Cardiac muscle cell (in vitro differentiated cells and primary cell): ENCODE results near the gene DUSP16. TPM values are rescaled to one million over a fixed set of nuclear protein-coding genes. Genes with fewer than 3 reads are reported as not detected.
A peak's percentile ranks its signal among the peaks of the same experiment; 100 is the strongest.
"Not testable (repeated sequence)": the region's sequence is repeated elsewhere in the genome, so short reads cannot be mapped to it uniquely, and the experiment has no call there.

Experiments
- DNase-seq, 2 donors: peaks; one replicate each; pipeline versions ENCODE4 v3.0.0 to v3.0.0-alpha.2; 2010 to 2017; ENCODE audit warnings: low read depth in 1 of 2, low spot score in 1 of 2
- H3K27ac ChIP-seq: fragments of 200-600 bp; sonication (generic); 2 replicates; pipeline ENCODE4 v1.5.1; 2016
- H3K27me3 ChIP-seq: fragments of 200-600 bp; sonication (generic); 2 replicates; pipeline ENCODE4 v1.6.0; 2016; ENCODE audit warnings: control low read depth
- H3K36me3 ChIP-seq: fragments of 200-600 bp; sonication (generic); 2 replicates; pipeline ENCODE4 v1.5.1; 2016; ENCODE audit warnings: control low read depth
- H3K4me1 ChIP-seq: fragments of 200-600 bp; sonication (generic); 2 replicates; pipeline ENCODE4 v1.8.1; 2017; ENCODE audit warnings: low read depth, mild to moderate bottlenecking, mixed run types
- H3K4me3 ChIP-seq: fragments of 200-600 bp; sonication (generic); 2 replicates; pipeline ENCODE4 v1.5.1; 2016; ENCODE audit warnings: mild to moderate bottlenecking
- H3K9me3 ChIP-seq: fragments of 200-600 bp; sonication (generic); 2 replicates; pipeline ENCODE4 v1.5.1; 2017; ENCODE audit warnings: low read depth, mild to moderate bottlenecking, control low read depth
- polyA plus RNA-seq: library from polyadenylated mRNA; unstranded; fragments of >200 nt; fragmentation: Nextera tagmentation; extraction: Ambion mirVana; gene quantifications from 2 replicates; pipeline ENCODE4 v1.2.1, GENCODE V29; 2016
- total RNA-seq: library from RNA; depleted of rRNA; stranded (reverse); fragments of >200 nt; gene quantifications from 2 replicates; pipeline ENCODE4 v1.2.3, GENCODE V29; 2016
- TF ChIP-seq, protein P1 (sequence below): IDR thresholded peaks from 2 replicates; pipeline ENCODE4 v1.5.1; 2012; ENCODE audit warnings: low read depth, mild to moderate bottlenecking, low read length

Gene DUSP16
- total and polyA plus RNA-seq, 2 experiments from 2014 or later, result 5.9 to 28.1 TPM

DNA sequence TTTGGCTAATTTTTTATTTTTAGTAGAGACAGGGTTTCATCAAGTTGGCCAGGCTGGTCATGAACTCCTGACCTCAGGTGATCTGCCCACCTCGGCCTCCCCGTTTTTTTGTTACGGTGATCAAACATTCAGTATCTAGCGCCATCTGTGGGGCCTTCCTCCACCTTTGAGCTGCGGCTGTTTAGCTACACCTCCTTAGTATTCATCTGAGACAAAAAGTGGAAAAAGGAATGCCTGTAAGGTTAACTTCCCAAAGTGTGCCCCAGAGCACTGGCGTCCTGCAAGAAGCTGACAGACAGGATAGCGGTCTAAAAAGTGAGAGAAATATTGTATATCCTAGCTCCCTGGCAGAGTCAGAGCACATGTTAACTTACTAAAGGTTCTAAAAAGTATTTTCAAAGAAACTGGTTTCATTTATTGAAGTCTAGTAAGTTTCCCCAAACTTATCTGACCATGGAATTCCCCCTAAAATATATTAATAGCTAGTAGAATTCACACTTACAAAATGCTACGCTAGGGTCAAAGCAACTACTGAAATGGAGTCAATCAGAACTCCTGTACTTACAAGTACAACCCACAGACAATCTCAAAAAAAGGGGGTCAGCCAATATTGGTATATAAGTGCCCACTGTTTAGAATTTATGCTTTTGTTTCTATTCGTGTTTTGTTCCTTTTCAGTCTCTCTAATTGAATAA, 59.1 kb downstream of the DUSP16 start:
- peak overlapping the region; percentile 13 for H3K27ac ChIP-seq
- no peaks in the 10 kb centered on the region for H3K9me3 ChIP-seq
- H3K27me3 ChIP-seq, result no peaks in the 10 kb centered on the region
- H3K36me3 ChIP-seq, result peaks cover 2% of the 10 kb centered on the region
- H3K4me1 ChIP-seq, result peaks cover 30% of the 10 kb centered on the region
- H3K4me3 ChIP-seq, result no peak overlapping the region
- TF ChIP-seq, protein P1, sequence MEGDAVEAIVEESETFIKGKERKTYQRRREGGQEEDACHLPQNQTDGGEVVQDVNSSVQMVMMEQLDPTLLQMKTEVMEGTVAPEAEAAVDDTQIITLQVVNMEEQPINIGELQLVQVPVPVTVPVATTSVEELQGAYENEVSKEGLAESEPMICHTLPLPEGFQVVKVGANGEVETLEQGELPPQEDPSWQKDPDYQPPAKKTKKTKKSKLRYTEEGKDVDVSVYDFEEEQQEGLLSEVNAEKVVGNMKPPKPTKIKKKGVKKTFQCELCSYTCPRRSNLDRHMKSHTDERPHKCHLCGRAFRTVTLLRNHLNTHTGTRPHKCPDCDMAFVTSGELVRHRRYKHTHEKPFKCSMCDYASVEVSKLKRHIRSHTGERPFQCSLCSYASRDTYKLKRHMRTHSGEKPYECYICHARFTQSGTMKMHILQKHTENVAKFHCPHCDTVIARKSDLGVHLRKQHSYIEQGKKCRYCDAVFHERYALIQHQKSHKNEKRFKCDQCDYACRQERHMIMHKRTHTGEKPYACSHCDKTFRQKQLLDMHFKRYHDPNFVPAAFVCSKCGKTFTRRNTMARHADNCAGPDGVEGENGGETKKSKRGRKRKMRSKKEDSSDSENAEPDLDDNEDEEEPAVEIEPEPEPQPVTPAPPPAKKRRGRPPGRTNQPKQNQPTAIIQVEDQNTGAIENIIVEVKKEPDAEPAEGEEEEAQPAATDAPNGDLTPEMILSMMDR, result no peak
- DNase-seq, result no peak

DNA sequence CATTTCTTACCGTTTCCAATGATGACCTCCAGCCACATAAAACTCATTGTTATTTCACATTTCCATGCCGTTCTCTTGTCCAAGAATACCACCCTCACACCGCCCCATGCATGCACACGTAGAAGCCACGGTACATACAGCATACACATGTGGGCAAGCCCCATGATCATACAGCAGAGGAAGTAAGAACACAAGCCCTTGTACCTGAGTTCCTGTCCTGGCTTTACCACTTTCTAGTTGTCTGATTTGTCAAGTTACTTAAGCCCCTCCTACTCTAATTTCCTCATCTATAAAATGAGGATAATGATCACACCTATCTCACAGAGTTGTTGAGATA, 59.9 kb downstream of the DUSP16 start:
- no peaks in the 10 kb centered on the region for H3K27me3 ChIP-seq
- no peaks in the 10 kb centered on the region for H3K9me3 ChIP-seq
- H3K27ac ChIP-seq, result no peak overlapping the region
- no peak for DNase-seq
- H3K36me3 ChIP-seq, result peaks cover 2% of the 10 kb centered on the region
- no peak overlapping the region for H3K4me3 ChIP-seq
- peaks cover 30% of the 10 kb centered on the region for H3K4me1 ChIP-seq
- TF ChIP-seq, protein P1, result no peak

DNA sequence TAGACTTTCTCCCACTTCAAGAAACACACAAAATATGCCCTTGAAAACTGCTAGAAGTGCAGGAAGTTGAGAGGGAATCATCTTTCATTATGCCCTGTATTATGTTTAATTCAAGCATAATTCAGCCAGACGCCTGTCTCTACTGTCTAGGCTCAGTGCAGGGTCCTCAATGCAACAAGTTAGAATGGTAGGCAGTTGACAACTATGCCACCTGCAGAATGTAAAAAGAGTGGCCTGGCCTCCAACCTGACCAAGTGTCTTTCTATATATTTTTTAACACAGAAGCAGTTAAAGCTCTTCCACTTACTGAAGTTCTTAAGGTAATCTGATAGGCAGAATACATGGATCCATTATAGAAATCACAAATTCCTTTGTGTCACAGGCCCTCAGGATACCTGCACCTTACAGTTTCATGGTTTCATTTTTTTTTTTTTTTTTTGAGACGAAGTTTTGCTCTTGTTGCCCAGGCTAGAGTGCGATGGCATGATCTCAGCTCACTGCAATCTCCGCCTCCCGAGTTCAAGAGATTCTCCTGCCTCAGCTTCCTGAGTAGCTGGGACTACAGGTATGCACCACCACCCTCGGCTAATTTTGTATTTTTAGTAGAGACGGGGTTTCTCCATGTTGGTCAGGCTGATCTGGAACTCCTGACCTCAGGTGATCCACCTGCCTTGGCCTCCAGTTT, 60.4 kb downstream of the DUSP16 start:
- not testable (repeated sequence) for H3K36me3 ChIP-seq, H3K9me3 ChIP-seq, H3K4me3 ChIP-seq, DNase-seq, H3K27me3 ChIP-seq, H3K27ac ChIP-seq
- H3K4me1 ChIP-seq, result peaks cover 27% of the 10 kb centered on the region

DNA sequence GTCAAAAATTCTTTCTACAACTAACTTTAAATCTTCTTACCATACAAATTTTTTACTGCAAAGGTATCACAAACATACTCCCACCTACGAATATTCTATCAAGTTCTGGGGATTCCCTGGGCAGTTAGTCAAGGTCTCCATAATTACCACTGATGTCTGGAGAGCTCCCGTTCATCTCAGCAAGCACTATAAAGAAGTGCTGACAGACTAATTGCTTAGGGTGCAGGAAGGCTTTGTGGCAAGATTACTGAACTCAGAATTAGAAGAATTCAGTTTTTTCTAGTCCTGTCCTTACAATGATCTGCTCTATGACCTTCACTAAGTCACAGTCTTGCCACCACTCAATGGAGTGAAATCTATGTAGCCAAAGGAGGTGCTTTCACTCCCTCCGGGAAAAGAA, 61.5 kb downstream of the DUSP16 start:
- DNase-seq, result peak in 1 of 2 donors; percentile 34
- H3K27ac ChIP-seq, result peak overlapping the region; percentile 49
- no peaks in the 10 kb centered on the region for H3K27me3 ChIP-seq
- H3K36me3 ChIP-seq, result peaks cover 2% of the 10 kb centered on the region
- TF ChIP-seq, protein P1, result no peak
- peaks cover 16% of the 10 kb centered on the region for H3K4me1 ChIP-seq
- H3K4me3 ChIP-seq, result no peak overlapping the region
- H3K9me3 ChIP-seq, result no peaks in the 10 kb centered on the region

DNA sequence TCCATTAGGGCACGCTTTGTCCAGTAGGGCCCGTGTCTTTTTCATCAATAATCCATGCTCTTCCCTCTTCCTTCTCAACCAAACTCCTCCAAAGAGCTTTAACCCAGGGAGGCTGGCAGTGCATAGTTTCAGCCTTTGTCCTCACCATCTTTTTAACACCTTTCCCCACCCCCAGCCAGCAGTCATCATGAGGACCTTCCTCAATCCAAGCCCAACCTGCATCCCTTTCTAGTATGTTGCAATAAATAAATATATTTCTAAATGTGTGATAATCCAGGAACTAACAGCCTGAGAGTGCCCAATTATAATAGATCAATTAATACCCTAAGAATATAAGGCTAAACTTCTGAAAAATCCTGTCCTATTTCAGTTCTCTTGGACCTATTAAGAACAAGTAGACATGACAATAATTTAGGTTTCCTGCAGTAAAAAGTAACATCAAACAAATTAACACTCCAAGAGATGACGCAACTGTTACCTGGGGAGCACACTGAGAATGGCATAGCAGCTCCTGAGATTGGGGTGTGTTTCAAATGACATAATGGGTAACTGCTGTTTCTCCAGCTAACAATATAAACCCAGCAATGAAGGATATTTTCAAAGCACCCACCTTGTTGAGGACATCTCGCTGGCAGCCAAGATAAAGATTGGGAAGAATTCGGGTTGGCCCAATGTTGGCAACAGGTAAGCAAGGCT, 62.6 kb downstream of the DUSP16 start:
- Histone ChIP-seq H3K9me3 (no peaks in the 10 kb centered on the region), H3K4me1 (peaks cover 8% of the 10 kb centered on the region), H3K27me3 (no peaks in the 10 kb centered on the region), H3K27ac (no peak overlapping the region), H3K4me3 (no peak overlapping the region), H3K36me3 (peaks cover 2% of the 10 kb centered on the region)
- no peak for DNase-seq
- TF ChIP-seq, protein P1, result no peak

DNA sequence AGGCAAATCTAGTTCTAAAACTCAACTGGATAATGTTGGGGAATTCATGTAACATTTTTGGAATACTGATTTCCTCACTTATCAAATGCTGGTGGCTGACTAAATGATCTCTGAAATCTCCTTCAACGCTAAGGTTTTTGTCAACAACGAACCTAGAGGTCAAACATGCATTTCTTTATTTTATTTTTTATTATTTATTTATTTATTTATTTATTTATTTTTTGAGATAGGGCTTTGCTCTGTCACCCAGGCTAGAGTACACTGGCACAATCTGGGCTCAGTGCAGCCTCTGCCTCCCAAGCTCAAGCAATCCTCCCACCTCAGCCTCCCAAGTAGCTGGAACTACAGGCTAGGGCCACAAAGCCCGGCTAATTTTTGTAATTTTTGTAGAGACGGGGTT, 64.5 kb downstream of the DUSP16 start:
- Histone ChIP-seq H3K4me3 (no peak overlapping the region), H3K4me1 (peaks cover 8% of the 10 kb centered on the region), H3K9me3 (no peaks in the 10 kb centered on the region), H3K36me3 (peaks cover 2% of the 10 kb centered on the region), H3K27ac (no peak overlapping the region), H3K27me3 (no peaks in the 10 kb centered on the region)
- TF ChIP-seq, protein P1, result no peak
- no peak for DNase-seq
